Measurements from ENCODE around the gene ELFN1. TPM values are rescaled to one million over a fixed set of nuclear protein-coding genes. Genes with fewer than 3 reads are reported as not detected.

The ELFN1 gene
- polyA plus RNA-seq, 1 of the 3 experiments (the other 2 are of a cell fraction), result 0.05 TPM

GRCh38 chr7:1752771-1753563 is 82.9 kb downstream of the ELFN1 start:
- POLR2A ChIA-PET, result no interaction called here
- Histone ChIP-seq H3K9me3 (no peaks in the 10 kb centered on the region), H3K27ac (ENCODE audit: low read depth in 2 of 2, low read length in 1 of 2) (no peak overlapping the region), H3K4me2 (no peak overlapping the region), H3K9ac (no peak overlapping the region), H3F3A (replicated peaks; ENCODE audit: insufficient read depth) (no peaks in the 10 kb centered on the region), H3K9me2 (no peaks in the 10 kb centered on the region), H3K79me2 (ENCODE audit: insufficient read depth) (no peaks in the 10 kb centered on the region), H3K36me3 (replicated peaks in 1 of 2; ENCODE audit: control insufficient read depth in 1 of 2, insufficient read depth in 2 of 2, low read length in 1 of 2) (no peaks in the 10 kb centered on the region), H2AFZ (ENCODE audit: low read depth) (no peak overlapping the region), H3K4me3 (ENCODE audit: low read depth in 2 of 2, low read length in 1 of 2) (no peak overlapping the region), H3K27me3 (ENCODE audit: insufficient read depth) (no peaks in the 10 kb centered on the region; the same call in 1 of the 2 replicates), H4K20me1 (ENCODE audit: insufficient read depth) (no peaks in the 10 kb centered on the region), H3K4me1 (ENCODE audit: control insufficient read depth in 1 of 2, insufficient read depth in 2 of 2, low read depth in 1 of 2, low read length in 1 of 2) (peaks cover 0 to 20% of the 10 kb centered on the region in 2 experiments; a peak in 1 of 4 replicates)
- CTCF ChIA-PET, result no interaction called here
- 66% methylated on average over 21 of the region's 21 CpGs for WGBS (ENCODE audit: low lambda C conversion rate)
- TF ChIP-seq CHD2 (IDR thresholded peaks at IDR 0.05; ENCODE audit: low read length, partially characterized antibody), result no peak
- TF ChIP-seq RAD21 (IDR thresholded peaks at IDR 0.05; ENCODE audit: low read length), result no peak
- TF ChIP-seq TCF12 (IDR thresholded peaks at IDR 0.05), result no peak
- no peak for TF ChIP-seq ZBTB33 (IDR thresholded peaks at IDR 0.05; ENCODE audit: borderline replicate concordance, low read depth)
- no peak for TF ChIP-seq TEAD4 (IDR thresholded peaks at IDR 0.05; ENCODE audit: borderline replicate concordance, insufficient read depth)
- no peak for DNase-seq

- Histone ChIP-seq H3K79me2 (ENCODE audit: insufficient read depth) (no peaks in the 10 kb centered on the region), H3K4me3 (ENCODE audit: low read depth in 2 of 2, low read length in 1 of 2) (no peak overlapping the region), H3K4me1 (ENCODE audit: control insufficient read depth in 1 of 2, insufficient read depth in 2 of 2, low read depth in 1 of 2, low read length in 1 of 2) (peaks cover 0 to 15% of the 10 kb centered on the region in 2 experiments; a peak in 1 of 4 replicates), H3F3A (replicated peaks; ENCODE audit: insufficient read depth) (no peaks in the 10 kb centered on the region), H3K9me3 (no peaks in the 10 kb centered on the region), H3K9me2 (no peaks in the 10 kb centered on the region), H3K9ac (no peak overlapping the region), H3K4me2 (no peak overlapping the region), H3K27ac (ENCODE audit: low read depth in 2 of 2, low read length in 1 of 2) (no peak overlapping the region), H4K20me1 (ENCODE audit: insufficient read depth) (no peaks in the 10 kb centered on the region), H3K36me3 (replicated peaks in 1 of 2; ENCODE audit: control insufficient read depth in 1 of 2, insufficient read depth in 2 of 2, low read length in 1 of 2) (no peaks in the 10 kb centered on the region), H3K27me3 (ENCODE audit: insufficient read depth) (no peaks in the 10 kb centered on the region; the same call in 1 of the 2 replicates), H2AFZ (ENCODE audit: low read depth) (no peak overlapping the region)
- POLR2A ChIA-PET, result interaction anchor here (0.7 kb wide), 1 partner anchor 1004 kb away, joined by 8 read pairs; no protein-coding TSS in a partner anchor
- 60% methylated on average over 10 of the region's 10 CpGs for WGBS (ENCODE audit: low lambda C conversion rate)
- CTCF ChIA-PET, result no interaction called here
- TF ChIP-seq MEF2A (IDR thresholded peaks at IDR 0.05; ENCODE audit: borderline replicate concordance, low read depth) (no peak), IRF3 (IDR thresholded peaks at IDR 0.05; ENCODE audit: low read depth, low read length) (no peak), TEAD4 (IDR thresholded peaks at IDR 0.05; ENCODE audit: borderline replicate concordance, insufficient read depth) (no peak), TCF12 (IDR thresholded peaks at IDR 0.05) (no peak), EP300 (IDR thresholded peaks at IDR 0.05; ENCODE audit: borderline replicate concordance in 1 of 2, low read depth in 1 of 2, low read length in 1 of 2) (no peak), POLR2AphosphoS5 (IDR thresholded peaks at IDR 0.05; ENCODE audit: low read depth, low read length) (no peak), ELF1 (IDR thresholded peaks at IDR 0.05) (no peak), SIN3A (IDR thresholded peaks at IDR 0.05; ENCODE audit: borderline replicate concordance, low read depth, low read length) (no peak), FOXJ3 (CRISPR knock-in tag; IDR thresholded peaks at IDR 0.05) (no peak)
- no peak for DNase-seq
Observed at GRCh38 chr7:1753564-1753867, 83.4 kb downstream of the ELFN1 start.
